MM.1S (cell line): ENCODE results near the gene PLA2G2F.

Source experiments
- DNase-seq: peaks from one replicate; pipeline ENCODE4 v3.0.0-alpha.2; 2015
- H2AFZ ChIP-seq: fragments of 300-600 bp; sonication (generic); 2 replicates; pipeline ENCODE4 v1.6.0; 2016; ENCODE audit warnings: antibody characterized with exemption, low read length
- H3F3A ChIP-seq: fragments of 300-600 bp; sonication (generic); 2 replicates; pipeline ENCODE4 v1.6.1; 2016; ENCODE audit warnings: mild to moderate bottlenecking, antibody characterized with exemption, low read length, moderate library complexity, mixed read lengths; ENCODE audit not compliant: insufficient read depth
- H3K27ac ChIP-seq: fragments of 300-600 bp; sonication (generic); 2 replicates; pipeline ENCODE4 v1.5.1; 2016; ENCODE audit warnings: mild to moderate bottlenecking, low read length
- H3K27me3 ChIP-seq: fragments of 300-600 bp; sonication (generic); replicated peaks from 2 replicates; pipeline ENCODE4 v1.6.0; 2016; ENCODE audit warnings: low read length; ENCODE audit not compliant: insufficient read depth
- H3K36me3 ChIP-seq: fragments of 300-600 bp; sonication (generic); replicated peaks from 2 replicates; pipeline ENCODE4 v1.6.1; 2016; ENCODE audit warnings: mild to moderate bottlenecking, low read length, mixed read lengths; ENCODE audit not compliant: insufficient read depth
- H3K4me1 ChIP-seq: fragments of 300-600 bp; sonication (generic); 2 replicates; pipeline ENCODE4 v1.6.1; 2016; ENCODE audit warnings: low read length, mixed read lengths
- H3K4me2 ChIP-seq: fragments of 300-600 bp; sonication (generic); 2 replicates; pipeline ENCODE4 v1.6.0; 2016; ENCODE audit warnings: low read depth, low read length
- H3K4me3 ChIP-seq: fragments of 300-600 bp; sonication (generic); 2 replicates; pipeline ENCODE4 v1.5.1; 2016; ENCODE audit warnings: low read length, mixed read lengths
- H3K79me2 ChIP-seq: fragments of 300-600 bp; sonication (generic); 2 replicates; pipeline ENCODE4 v1.6.1; 2016; ENCODE audit warnings: mixed run types, low read length, mixed read lengths
- H3K9ac ChIP-seq: fragments of 300-600 bp; sonication (generic); 2 replicates; pipeline ENCODE4 v1.6.1; 2016; ENCODE audit warnings: low read length, mixed read lengths
- H3K9me2 ChIP-seq: fragments of 300-600 bp; sonication (generic); replicated peaks from 2 replicates; pipeline ENCODE4 v1.6.1; 2016; ENCODE audit warnings: mild to moderate bottlenecking, low read length, mixed read lengths; ENCODE audit not compliant: insufficient read depth
- H3K9me3 ChIP-seq: fragments of 300-600 bp; sonication (generic); replicated peaks from 2 replicates; pipeline ENCODE4 v1.6.1; 2016; ENCODE audit warnings: mild to moderate bottlenecking, low read length, mixed read lengths; ENCODE audit not compliant: insufficient read depth
- H4K20me1 ChIP-seq: fragments of 300-600 bp; sonication (generic); 2 replicates; pipeline ENCODE4 v1.6.1; 2016; ENCODE audit warnings: mild to moderate bottlenecking, low read length, moderate library complexity, mixed read lengths; ENCODE audit not compliant: insufficient read depth
- CTCF ChIP-seq: fragments of 300-600 bp; sonication (generic); IDR thresholded peaks from 2 replicates; pipeline ENCODE4 v1.5.1; 2016; ENCODE audit warnings: antibody characterized with exemption, low read length, mixed read lengths
- EZH2 ChIP-seq: fragments of 300-600 bp; sonication (generic); optimal IDR thresholded peaks from 2 replicates; pipeline ENCODE3; 2017; ENCODE audit warnings: low read depth, mild to moderate bottlenecking, antibody characterized with exemption, low read length, mixed read lengths
- EZH2phosphoT487 ChIP-seq: fragments of 300-600 bp; sonication (generic); IDR thresholded peaks from 2 replicates; pipeline ENCODE4 v1.6.1; 2018; ENCODE audit warnings: antibody characterized with exemption, low read length

PLA2G2F gene

GRCh38 chr1:20167126-20167525, 28.0 kb downstream of the PLA2G2F start:
- TF ChIP-seq EZH2 (no peak), CTCF (no peak), EZH2phosphoT487 (no peak)

GRCh38 chr1:20168564-20169491, 29.7 kb downstream of the PLA2G2F start:
- Histone ChIP-seq H3K9me3 (no peaks in the 10 kb centered on the region), H3K79me2 (no peaks in the 10 kb centered on the region), H3K27me3 (peaks cover 79% of the 10 kb centered on the region), H3F3A (no peaks in the 10 kb centered on the region), H3K27ac (no peak overlapping the region), H3K4me3 (no peak overlapping the region), H3K36me3 (no peaks in the 10 kb centered on the region), H3K9me2 (no peaks in the 10 kb centered on the region), H2AFZ (no peak overlapping the region), H3K4me1 (no peaks in the 10 kb centered on the region), H4K20me1 (no peaks in the 10 kb centered on the region), H3K9ac (no peak overlapping the region), H3K4me2 (no peak overlapping the region)
- DNase-seq, result no peak
- TF ChIP-seq CTCF (no peak), EZH2phosphoT487 (no peak), EZH2 (no peak)

More at GRCh38 chr1:20167126-20167525, 28.0 kb downstream of the PLA2G2F start:
- no peaks in the 10 kb centered on the region for H3F3A ChIP-seq
- no peaks in the 10 kb centered on the region for H3K79me2 ChIP-seq
- no peaks in the 10 kb centered on the region for H3K4me1 ChIP-seq
- peaks cover 86% of the 10 kb centered on the region for H3K27me3 ChIP-seq
- no peak overlapping the region for H3K4me3 ChIP-seq
- no peak overlapping the region for H3K4me2 ChIP-seq
- H3K9ac ChIP-seq, result no peak overlapping the region
- DNase-seq, result no peak
- no peaks in the 10 kb centered on the region for H3K9me3 ChIP-seq
- no peaks in the 10 kb centered on the region for H3K9me2 ChIP-seq
- no peaks in the 10 kb centered on the region for H3K36me3 ChIP-seq
- H3K27ac ChIP-seq, result no peak overlapping the region
- no peak overlapping the region for H2AFZ ChIP-seq
- no peaks in the 10 kb centered on the region for H4K20me1 ChIP-seq

GRCh38 chr1:20169932-20170331, 30.8 kb downstream of the PLA2G2F start:
- H3K9me2 ChIP-seq, result no peaks in the 10 kb centered on the region
- H3K9ac ChIP-seq, result no peak overlapping the region
- no peaks in the 10 kb centered on the region for H3K79me2 ChIP-seq
- no peaks in the 10 kb centered on the region for H3K9me3 ChIP-seq
- no peaks in the 10 kb centered on the region for H4K20me1 ChIP-seq
- DNase-seq, result no peak
- H3K27ac ChIP-seq, result no peak overlapping the region
- no peak overlapping the region for H3K4me3 ChIP-seq
- H3F3A ChIP-seq, result no peaks in the 10 kb centered on the region
- no peaks in the 10 kb centered on the region for H3K4me1 ChIP-seq
- no peak overlapping the region for H2AFZ ChIP-seq
- no peaks in the 10 kb centered on the region for H3K36me3 ChIP-seq
- no peak for TF ChIP-seq CTCF
- no peak for TF ChIP-seq EZH2
- no peak for TF ChIP-seq EZH2phosphoT487
- no peak overlapping the region for H3K4me2 ChIP-seq
- peaks cover 79% of the 10 kb centered on the region for H3K27me3 ChIP-seq
